HUES6 (cell line): ENCODE measurements around the gene TFG.

Source experiments
- H3K27ac ChIP-seq: 2 replicates; pipeline ENCODE4 v1.7.0; 2013; ENCODE audit warnings: low read depth, mild to moderate bottlenecking, low read length, inconsistent platforms
- H3K27me3 ChIP-seq: 2 replicates; pipeline ENCODE4 v1.6.1; 2013; ENCODE audit warnings: low read length; ENCODE audit not compliant: control insufficient read depth, insufficient read depth
- H3K36me3 ChIP-seq: 2 replicates; pipeline ENCODE4 v1.6.1; 2013; ENCODE audit warnings: low read length; ENCODE audit not compliant: control insufficient read depth, insufficient read depth
- H3K4me1 ChIP-seq: 2 replicates; pipeline ENCODE4 v1.6.1; 2013; ENCODE audit warnings: low read length; ENCODE audit not compliant: control insufficient read depth, insufficient read depth
- H3K4me3 ChIP-seq: 2 replicates; pipeline ENCODE4 v1.5.1; 2013; ENCODE audit warnings: low read depth, low read length
- H3K9ac ChIP-seq: one replicate; pipeline ENCODE4 v1.6.1; 2013; ENCODE audit warnings: mild to moderate bottlenecking, low read length
- H3K9me3 ChIP-seq: 2 replicates; pipeline ENCODE4 v1.6.1; 2013; ENCODE audit warnings: low read depth, low read length; ENCODE audit not compliant: control insufficient read depth, insufficient read depth

Gene TFG

GRCh38 chr3:100798012-100798411 lies 88.7 kb downstream of the TFG start:
- Histone ChIP-seq H3K9ac (no peak overlapping the region), H3K36me3 (no peaks in the 10 kb centered on the region), H3K27me3 (no peaks in the 10 kb centered on the region), H3K9me3 (no peaks in the 10 kb centered on the region), H3K4me1 (no peaks in the 10 kb centered on the region), H3K27ac (no peak overlapping the region), H3K4me3 (no peak overlapping the region)
